Stimulated activated CD4-positive, alpha-beta T cell treated with anti-CD3 and anti-CD28 coated beads, Interleukin-4, amount 100 ng/mL, for 48 hours (primary cell): ENCODE results near the gene RB1.

Experiments
- DNase-seq, 2 donors: peaks; one replicate each; pipeline ENCODE4 v3.0.0-alpha.2; 2020; ENCODE audit warnings: low read depth in 2 of 2

The RB1 gene

GRCh38 chr13:48493851-48494250 lies 190.3 kb downstream of the RB1 start:
- DNase-seq: no peak

- no peak for DNase-seq
Measured at GRCh38 chr13:48494874-48495273, 191.3 kb downstream of the RB1 start.

GRCh38 chr13:48496271-48497161 lies 193.0 kb downstream of the RB1 start:
- no peak for DNase-seq

GRCh38 chr13:48497669-48498068 lies 194.1 kb downstream of the RB1 start:
- no peak for DNase-seq

- DNase-seq: no peak
Measured at GRCh38 chr13:48500652-48501197, 197.2 kb downstream of the RB1 start.

GRCh38 chr13:48501705-48502104 lies 198.2 kb downstream of the RB1 start:
- DNase-seq: no peak

GRCh38 chr13:48502601-48503319 lies 199.2 kb downstream of the RB1 start:
- DNase-seq: no peak

- no peak for DNase-seq
Measured at GRCh38 chr13:48504606-48505005, 201.1 kb downstream of the RB1 start.

- no peak for DNase-seq
Measured at GRCh38 chr13:48505012-48505411, 201.5 kb downstream of the RB1 start.

GRCh38 chr13:48505597-48506091 lies 202.1 kb downstream of the RB1 start:
- no peak for DNase-seq

- no peak for DNase-seq
Measured at GRCh38 chr13:48506092-48506701, 202.6 kb downstream of the RB1 start.

- no peak for DNase-seq
Measured at GRCh38 chr13:48507021-48507420, 203.5 kb downstream of the RB1 start.

- no peak for DNase-seq
Measured at GRCh38 chr13:48508011-48508410, 204.5 kb downstream of the RB1 start.

GRCh38 chr13:48510698-48511097 lies 207.1 kb downstream of the RB1 start:
- DNase-seq: no peak

- no peak for DNase-seq
Measured at GRCh38 chr13:48511621-48512230, 208.2 kb downstream of the RB1 start.

GRCh38 chr13:48514793-48515192 lies 211.2 kb downstream of the RB1 start:
- DNase-seq: no peak

GRCh38 chr13:48515732-48516131 lies 212.2 kb downstream of the RB1 start:
- DNase-seq: no peak

- DNase-seq: no peak
Measured at GRCh38 chr13:48518083-48518482, 214.5 kb downstream of the RB1 start.

- no peak for DNase-seq
Measured at GRCh38 chr13:48526286-48526685, 222.7 kb downstream of the RB1 start.

- no peak for DNase-seq
Measured at GRCh38 chr13:48527955-48528354, 224.4 kb downstream of the RB1 start.

- no peak for DNase-seq
Measured at GRCh38 chr13:48528720-48529119, 225.2 kb downstream of the RB1 start.

- no peak for DNase-seq
Measured at GRCh38 chr13:48530833-48531232, 227.3 kb downstream of the RB1 start.
